ENCODE measurements around the gene ANKRD42.
"Not testable (repeated sequence)": the region's sequence is repeated elsewhere in the genome, so short reads cannot be mapped to it uniquely, and the experiment has no call there.

ANKRD42 gene

GRCh38 chr11:83172551-83172950 lies 21.0 kb upstream of the ANKRD42 start:
- DNase-seq (ENCODE audit: low read depth in 3 of 3): no peak

GRCh38 chr11:83174008-83174407 lies 19.5 kb upstream of the ANKRD42 start:
- DNase-seq (ENCODE audit: low read depth in 3 of 3): no peak

- DNase-seq (ENCODE audit: low read depth in 3 of 3): no peak
Observed at GRCh38 chr11:83175815-83176214, 17.7 kb upstream of the ANKRD42 start.

- DNase-seq (ENCODE audit: low read depth in 3 of 3): no peak
Observed at GRCh38 chr11:83181815-83182214, 11.7 kb upstream of the ANKRD42 start.

- no peak for DNase-seq (ENCODE audit: low read depth in 3 of 3)
Observed at GRCh38 chr11:83185767-83186166, 7.7 kb upstream of the ANKRD42 start.

- DNase-seq (ENCODE audit: low read depth in 3 of 3): no peak
Observed at GRCh38 chr11:83187465-83187864, 6.0 kb upstream of the ANKRD42 start.

- DNase-seq (ENCODE audit: low read depth in 3 of 3): peak in 1 of 3 experiments; percentile 14
Observed at GRCh38 chr11:83191491-83191890, 2.0 kb upstream of the ANKRD42 start.

- DNase-seq (ENCODE audit: low read depth in 3 of 3): no peak
Observed at GRCh38 chr11:83191986-83192385, 1.5 kb upstream of the ANKRD42 start.

- no peak for DNase-seq (ENCODE audit: low read depth in 3 of 3)
Observed at GRCh38 chr11:83192606-83193245, 786 bp upstream of the ANKRD42 start.

- DNase-seq (ENCODE audit: low read depth in 3 of 3): peak; percentile 13 to 14 (median 13)
Observed at GRCh38 chr11:83194281-83195142, 1.0 kb downstream of the ANKRD42 start.

GRCh38 chr11:83195143-83195466 lies 1.6 kb downstream of the ANKRD42 start:
- no peak for DNase-seq (ENCODE audit: low read depth in 3 of 3)

- DNase-seq (ENCODE audit: low read depth in 3 of 3): no peak
Observed at GRCh38 chr11:83195649-83196048, 2.1 kb downstream of the ANKRD42 start.

GRCh38 chr11:83200035-83200434 lies 6.5 kb downstream of the ANKRD42 start:
- no peak for DNase-seq (ENCODE audit: low read depth in 3 of 3)

- DNase-seq (ENCODE audit: low read depth in 3 of 3): no peak
Observed at GRCh38 chr11:83205608-83206185, 12.2 kb downstream of the ANKRD42 start.

GRCh38 chr11:83206221-83206620 lies 12.7 kb downstream of the ANKRD42 start:
- no peak for DNase-seq (ENCODE audit: low read depth in 3 of 3)

GRCh38 chr11:83206771-83207382 lies 13.4 kb downstream of the ANKRD42 start:
- DNase-seq (ENCODE audit: low read depth in 3 of 3): not testable (repeated sequence)

- no peak for DNase-seq (ENCODE audit: low read depth in 3 of 3)
Observed at GRCh38 chr11:83219095-83219494, 25.6 kb downstream of the ANKRD42 start.

- no peak for DNase-seq (ENCODE audit: low read depth in 3 of 3)
Observed at GRCh38 chr11:83220260-83220659, 26.7 kb downstream of the ANKRD42 start.

GRCh38 chr11:83221694-83222093 lies 28.2 kb downstream of the ANKRD42 start:
- no peak for DNase-seq (ENCODE audit: low read depth in 3 of 3)

- no peak for DNase-seq (ENCODE audit: low read depth in 3 of 3)
Observed at GRCh38 chr11:83222499-83222898, 29.0 kb downstream of the ANKRD42 start.

GRCh38 chr11:83223457-83223856 lies 29.9 kb downstream of the ANKRD42 start:
- DNase-seq (ENCODE audit: low read depth in 3 of 3): no peak

GRCh38 chr11:83235825-83236224 lies 42.3 kb downstream of the ANKRD42 start:
- DNase-seq (ENCODE audit: low read depth in 3 of 3): no peak

- no peak for DNase-seq (ENCODE audit: low read depth in 3 of 3)
Observed at GRCh38 chr11:83238111-83238510, 44.6 kb downstream of the ANKRD42 start.

Data from stimulated activated CD4-positive, alpha-beta T cell treated with anti-CD3 and anti-CD28 coated beads, TNF-alpha, amount 100 ng/mL, for 4 hours (primary cell).